Stimulated activated CD4-positive, alpha-beta T cell treated with anti-CD3 and anti-CD28 coated beads, TNF-alpha, amount 100 ng/mL, for 24 hours (primary cell): ENCODE measurements around the gene CCNL2.
A peak's percentile ranks its signal among the peaks of the same experiment; 100 is the strongest.
"Not testable (repeated sequence)": the region's sequence is repeated elsewhere in the genome, so short reads cannot be mapped to it uniquely, and the experiment has no call there.

Experiments used
- DNase-seq, 3 experiments: peaks; one replicate each; pipeline ENCODE4 v3.0.0-alpha.2; 2020; ENCODE audit warnings: low read depth in 3 of 3

CCNL2 gene

GRCh38 chr1:1373051-1373814, 25.9 kb downstream of the CCNL2 start:
- no peak for DNase-seq

DNA sequence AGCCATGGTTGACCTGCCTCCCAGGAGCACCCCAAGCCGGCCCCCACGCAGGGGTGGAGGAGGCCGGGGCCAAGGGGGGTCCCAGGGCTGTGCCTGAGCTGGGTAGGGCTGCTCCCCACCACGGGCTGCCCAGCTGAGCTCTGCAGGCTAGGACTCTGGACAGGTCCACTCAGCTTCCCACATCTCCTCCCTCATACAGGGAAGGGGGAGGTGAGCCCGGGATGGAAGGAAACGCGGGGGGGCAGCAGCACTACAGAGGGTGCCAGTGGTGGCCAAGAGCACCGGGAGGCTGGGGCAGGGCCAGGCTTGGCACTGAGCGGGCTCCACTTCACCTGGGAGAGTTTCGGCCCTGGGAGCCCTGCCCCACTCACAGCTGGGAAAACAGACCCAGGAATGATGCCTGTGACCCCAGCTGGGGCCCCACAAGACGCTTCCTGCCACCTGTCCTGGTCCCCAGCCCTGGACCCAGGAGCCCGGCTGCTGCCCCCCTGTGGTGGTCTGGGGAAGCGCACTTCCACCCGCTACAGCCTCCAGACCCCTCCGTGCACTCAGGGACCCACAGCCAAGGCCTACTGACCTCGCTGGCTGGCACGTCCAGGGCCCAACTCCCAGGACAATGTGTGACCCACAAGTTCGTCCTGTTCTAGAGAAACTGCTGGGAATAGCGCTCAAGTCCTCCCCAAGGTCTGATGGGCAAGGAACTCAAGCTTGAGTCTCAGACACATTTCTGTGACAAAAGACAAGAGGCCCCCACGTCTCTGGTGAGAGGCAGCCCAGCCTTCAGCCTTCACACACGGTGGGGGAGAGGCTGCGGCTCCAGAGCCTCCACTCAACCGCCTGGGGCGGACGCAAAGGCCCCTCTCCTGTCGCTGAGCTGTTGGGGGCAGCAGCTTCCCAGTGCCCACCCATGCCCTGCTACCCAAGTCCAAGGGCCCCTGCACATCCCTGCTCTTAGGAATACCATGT, 27.1 kb downstream of the CCNL2 start:
- DNase-seq: peak; percentile 60 to 78 (median 61)

- peak in 1 of 3 experiments; percentile 24 for DNase-seq
Observed at GRCh38 chr1:1371364-1371745, 27.8 kb downstream of the CCNL2 start.

- no peak for DNase-seq
Observed at GRCh38 chr1:1370771-1371300, 28.3 kb downstream of the CCNL2 start.

DNA sequence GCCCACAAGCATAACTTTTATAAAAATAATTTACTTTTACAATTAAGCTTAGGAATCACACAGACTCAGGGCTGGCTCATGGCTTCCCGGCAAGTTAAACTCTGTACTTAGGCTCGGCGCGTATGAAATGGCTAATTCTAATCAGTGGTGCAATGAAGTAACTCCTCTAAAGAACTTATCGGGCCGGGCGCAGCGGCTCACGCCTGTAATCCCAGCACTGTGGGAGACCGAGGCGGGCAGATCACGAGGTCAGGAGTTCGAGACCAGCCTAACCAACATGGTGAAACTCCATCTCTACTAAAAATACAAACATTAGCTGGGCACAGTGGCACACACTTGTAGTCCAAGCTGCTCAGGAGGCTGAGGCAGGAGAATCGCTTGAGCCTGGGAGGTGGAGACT, 29.0 kb downstream of the CCNL2 start:
- DNase-seq: not testable (repeated sequence)

DNA sequence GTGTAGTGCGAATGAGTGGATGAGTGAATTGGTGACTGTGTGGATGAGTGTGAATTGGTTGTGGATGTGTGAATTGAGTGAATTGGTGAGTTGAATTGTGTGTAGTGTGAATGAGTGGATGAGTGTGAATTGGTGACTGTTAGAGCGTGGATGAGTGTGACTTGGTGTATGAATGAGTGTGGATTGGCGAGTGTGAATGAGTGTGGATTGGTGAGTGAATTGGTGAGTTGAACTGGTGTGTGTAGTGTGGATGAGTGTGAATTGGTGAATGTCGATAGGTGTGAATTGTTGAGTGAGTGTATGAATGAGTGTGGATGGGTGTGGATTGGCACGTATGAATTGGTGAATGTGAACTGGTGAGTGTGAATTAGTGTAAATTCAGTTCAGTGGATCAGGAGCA, 31.8 kb downstream of the CCNL2 start:
- no peak for DNase-seq

DNA sequence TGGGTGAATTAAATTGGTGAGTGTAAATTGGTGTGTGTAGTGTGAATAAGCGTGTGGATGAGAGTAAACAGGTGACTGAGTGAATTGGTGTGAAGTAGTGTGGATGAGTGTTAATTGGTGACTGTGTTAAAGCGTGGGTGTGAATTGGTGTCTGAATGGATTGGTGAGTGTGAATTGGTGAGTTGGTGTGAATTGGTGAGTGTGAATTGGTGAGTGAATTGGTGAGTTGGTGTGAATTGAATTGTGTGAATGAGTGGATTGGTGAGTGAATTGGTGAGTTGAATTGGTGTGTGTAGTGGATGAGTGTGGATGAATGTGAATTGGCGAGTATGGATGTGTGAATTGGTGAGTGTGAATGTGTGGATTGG, 32.5 kb downstream of the CCNL2 start:
- no peak for DNase-seq

GRCh38 chr1:1365875-1366698, 33.0 kb downstream of the CCNL2 start:
- DNase-seq: no peak

DNA sequence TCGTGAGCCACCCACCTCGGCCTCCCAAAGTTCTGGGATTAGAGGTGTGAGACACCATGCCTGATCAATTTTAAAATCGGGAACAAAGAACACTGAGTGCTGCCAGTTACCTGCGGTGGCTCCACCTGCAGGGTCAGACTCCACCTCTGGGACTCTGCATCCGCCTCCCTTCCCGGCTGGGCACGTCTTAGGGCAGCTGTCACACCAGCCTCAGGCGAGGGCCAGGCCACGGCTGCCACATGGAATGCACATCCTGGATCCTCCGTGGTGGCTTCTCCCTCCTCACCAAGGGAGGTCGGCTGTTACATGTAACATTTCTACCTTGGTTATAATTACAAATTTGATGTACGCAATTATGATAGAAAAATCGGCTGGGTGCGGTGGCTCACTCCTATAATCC, 34.9 kb downstream of the CCNL2 start:
- no peak for DNase-seq

DNA sequence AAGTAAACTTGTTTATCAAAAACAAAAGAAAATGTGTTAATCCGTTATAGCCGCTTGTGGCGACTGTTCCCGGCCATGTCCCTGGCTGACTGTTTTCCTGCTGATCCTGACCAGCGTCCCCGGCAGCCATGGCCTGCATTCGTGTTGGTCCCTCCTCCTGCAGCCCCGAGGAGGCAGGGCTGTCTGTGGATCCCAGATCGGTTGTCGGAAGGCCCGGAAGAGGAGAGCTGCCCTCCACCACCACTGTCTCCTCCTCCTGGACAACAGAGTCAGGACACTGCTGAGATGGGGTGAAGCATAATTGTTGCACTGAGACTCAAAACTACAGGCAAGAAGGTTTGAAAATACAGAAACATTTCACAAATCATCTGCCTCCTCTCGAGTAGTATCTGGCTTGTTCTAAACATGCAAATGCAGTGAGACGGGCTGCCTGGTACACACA, 37.1 kb downstream of the CCNL2 start:
- DNase-seq: no peak

GRCh38 chr1:1361233-1361981, 37.7 kb downstream of the CCNL2 start:
- DNase-seq: no peak

DNA sequence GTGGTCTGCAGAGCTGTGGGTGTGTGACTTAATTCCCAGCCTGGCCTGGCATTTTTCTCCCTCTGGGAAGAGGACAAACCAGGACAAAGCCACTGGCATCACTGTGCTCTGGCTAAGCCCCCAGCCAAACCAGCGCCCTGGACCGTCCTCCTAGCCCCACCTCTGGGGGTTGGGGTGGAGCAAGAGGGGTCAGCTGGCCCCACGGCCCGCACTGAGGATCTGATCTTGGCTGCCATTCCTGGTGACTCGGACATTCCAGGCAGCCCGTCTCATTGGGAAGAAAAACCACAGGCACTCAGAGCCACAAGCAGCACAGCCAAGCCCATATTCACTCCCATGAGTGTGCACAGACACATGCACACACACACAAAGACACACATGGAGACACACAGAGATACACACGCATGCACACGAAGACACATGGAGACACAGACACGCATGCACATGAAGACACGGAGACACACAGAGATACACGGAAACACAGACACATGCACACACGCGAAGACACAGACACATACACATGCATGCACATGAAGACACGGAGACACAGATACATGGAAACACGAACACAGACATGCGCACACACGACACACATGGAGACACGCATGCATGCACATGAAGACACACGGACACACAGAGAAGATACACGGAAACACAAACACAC, 38.5 kb downstream of the CCNL2 start:
- no peak for DNase-seq

GRCh38 chr1:1359664-1360468, 39.3 kb downstream of the CCNL2 start:
- DNase-seq: no peak

DNA sequence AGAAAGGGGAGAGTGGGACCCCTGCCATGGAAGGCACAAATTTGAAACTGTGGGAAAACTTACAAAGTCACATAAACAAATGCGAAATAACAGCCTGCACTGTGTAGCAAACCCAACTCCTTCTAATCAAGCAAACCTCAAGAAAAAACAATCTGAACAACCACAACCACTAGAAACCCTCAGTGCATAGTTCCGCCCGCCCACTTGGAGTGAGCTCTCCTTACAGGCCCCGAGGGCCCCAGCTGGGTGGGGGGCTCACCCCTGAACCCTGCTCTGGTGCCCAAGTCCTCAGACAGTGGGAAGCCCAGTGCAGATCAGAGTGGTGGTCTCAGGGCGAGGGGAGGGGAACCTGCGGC, 39.8 kb downstream of the CCNL2 start:
- DNase-seq: no peak

GRCh38 chr1:1358433-1359271, 40.5 kb downstream of the CCNL2 start, which contains the start of gene MXRA8:
Gene MXRA8 (minus strand): TSS chr1:1358555. CDS start chr1:1358504, 51 bp downstream.
- no peak for DNase-seq

DNA sequence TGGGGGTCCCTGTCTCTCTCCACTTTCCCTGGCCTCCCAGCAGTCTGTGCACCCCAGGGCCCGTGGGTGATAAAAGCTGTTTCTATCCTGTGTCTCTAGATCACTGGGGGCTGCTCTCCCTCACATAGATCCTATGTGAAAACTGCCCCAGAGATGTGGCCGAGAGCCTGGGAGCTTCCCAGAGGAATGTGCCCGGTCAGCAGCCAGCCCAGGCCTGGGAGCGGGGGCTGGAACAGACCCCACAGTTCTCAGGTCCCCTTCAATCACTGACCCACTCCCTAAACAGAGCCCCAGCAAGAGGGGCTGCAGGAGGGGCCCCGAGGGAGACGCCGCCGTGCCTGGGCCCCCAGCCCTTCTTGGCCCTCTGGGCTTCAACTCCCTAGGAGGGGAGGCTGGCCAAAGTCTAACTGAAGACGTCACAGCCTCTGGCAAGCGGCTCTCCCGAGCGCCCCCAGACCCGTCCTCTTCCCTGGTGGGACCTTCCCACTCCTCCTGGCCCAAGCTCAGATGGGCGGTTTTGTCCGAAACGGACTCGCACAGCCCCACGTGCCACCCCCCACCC, 41.2 kb downstream of the CCNL2 start:
- DNase-seq: no peak

GRCh38 chr1:1356796-1357401, 42.2 kb downstream of the CCNL2 start:
- DNase-seq: no peak
